Ishikawa (cell line): ENCODE results near the gene DHRS12.

Source experiments
- CEBPB ChIP-seq: IDR thresholded peaks from 2 replicates; pipeline ENCODE4 v1.6.1; 2012
- CREB1 ChIP-seq: IDR thresholded peaks from 2 replicates; pipeline ENCODE4 v1.6.1; 2012; ENCODE audit warnings: low read depth
- EGR1 ChIP-seq: IDR thresholded peaks from 2 replicates; pipeline ENCODE4 v1.6.1; 2012
- EP300 ChIP-seq: IDR thresholded peaks from 2 replicates; pipeline ENCODE4 v1.6.1; 2012; ENCODE audit warnings: borderline replicate concordance
- MAX ChIP-seq: IDR thresholded peaks from 2 replicates; pipeline ENCODE4 v1.6.1; 2012
- RAD21 ChIP-seq: IDR thresholded peaks from 2 replicates; pipeline ENCODE4 v1.6.1; 2012; ENCODE audit warnings: low read depth
- TAF1 ChIP-seq: IDR thresholded peaks from 2 replicates; pipeline ENCODE4 v1.6.1; 2012; ENCODE audit warnings: low read depth, mild to moderate bottlenecking
- TF ChIP-seq, protein P1 (sequence below): IDR thresholded peaks from 2 replicates; pipeline ENCODE4 v1.6.1; 2012; ENCODE audit warnings: low read depth, mild to moderate bottlenecking

GRCh38 chr13:51737609-51738008, 66.4 kb downstream of the DHRS12 start:
- TF ChIP-seq, protein P1, sequence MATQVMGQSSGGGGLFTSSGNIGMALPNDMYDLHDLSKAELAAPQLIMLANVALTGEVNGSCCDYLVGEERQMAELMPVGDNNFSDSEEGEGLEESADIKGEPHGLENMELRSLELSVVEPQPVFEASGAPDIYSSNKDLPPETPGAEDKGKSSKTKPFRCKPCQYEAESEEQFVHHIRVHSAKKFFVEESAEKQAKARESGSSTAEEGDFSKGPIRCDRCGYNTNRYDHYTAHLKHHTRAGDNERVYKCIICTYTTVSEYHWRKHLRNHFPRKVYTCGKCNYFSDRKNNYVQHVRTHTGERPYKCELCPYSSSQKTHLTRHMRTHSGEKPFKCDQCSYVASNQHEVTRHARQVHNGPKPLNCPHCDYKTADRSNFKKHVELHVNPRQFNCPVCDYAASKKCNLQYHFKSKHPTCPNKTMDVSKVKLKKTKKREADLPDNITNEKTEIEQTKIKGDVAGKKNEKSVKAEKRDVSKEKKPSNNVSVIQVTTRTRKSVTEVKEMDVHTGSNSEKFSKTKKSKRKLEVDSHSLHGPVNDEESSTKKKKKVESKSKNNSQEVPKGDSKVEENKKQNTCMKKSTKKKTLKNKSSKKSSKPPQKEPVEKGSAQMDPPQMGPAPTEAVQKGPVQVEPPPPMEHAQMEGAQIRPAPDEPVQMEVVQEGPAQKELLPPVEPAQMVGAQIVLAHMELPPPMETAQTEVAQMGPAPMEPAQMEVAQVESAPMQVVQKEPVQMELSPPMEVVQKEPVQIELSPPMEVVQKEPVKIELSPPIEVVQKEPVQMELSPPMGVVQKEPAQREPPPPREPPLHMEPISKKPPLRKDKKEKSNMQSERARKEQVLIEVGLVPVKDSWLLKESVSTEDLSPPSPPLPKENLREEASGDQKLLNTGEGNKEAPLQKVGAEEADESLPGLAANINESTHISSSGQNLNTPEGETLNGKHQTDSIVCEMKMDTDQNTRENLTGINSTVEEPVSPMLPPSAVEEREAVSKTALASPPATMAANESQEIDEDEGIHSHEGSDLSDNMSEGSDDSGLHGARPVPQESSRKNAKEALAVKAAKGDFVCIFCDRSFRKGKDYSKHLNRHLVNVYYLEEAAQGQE: no peak
- TF ChIP-seq TAF1 (no peak), EGR1 (no peak), EP300 (no peak), RAD21 (no peak), CREB1 (no peak), CEBPB (no peak), MAX (no peak)
